Measurements from ENCODE around the gene TTC7B.

DNA sequence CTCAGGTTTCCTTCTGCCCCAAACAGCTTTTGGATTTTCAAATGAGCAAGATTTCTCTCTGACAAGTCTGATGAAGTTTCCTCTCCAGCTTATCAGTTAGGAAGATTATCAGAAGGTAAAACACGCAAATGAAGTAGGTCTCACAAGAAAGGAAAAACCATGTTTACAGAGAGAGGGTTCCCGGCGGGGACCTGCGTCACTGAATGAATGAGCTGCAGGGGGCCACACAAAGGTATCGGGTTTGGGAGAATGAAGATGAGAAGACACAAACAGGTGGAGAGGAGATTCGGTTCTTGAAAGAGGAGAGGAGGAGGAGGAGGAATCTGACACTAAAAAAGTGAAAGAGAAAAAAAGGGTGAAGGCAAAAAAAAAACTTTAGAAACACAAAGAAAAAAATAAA is 210.8 kb downstream of the TTC7B start:
- no peak for TF ChIP-seq EZH2 (IDR thresholded peaks at IDR 0.05; ENCODE audit: borderline replicate concordance, low read depth, low read length, severe bottlenecking)
- TF ChIP-seq, protein P1, sequence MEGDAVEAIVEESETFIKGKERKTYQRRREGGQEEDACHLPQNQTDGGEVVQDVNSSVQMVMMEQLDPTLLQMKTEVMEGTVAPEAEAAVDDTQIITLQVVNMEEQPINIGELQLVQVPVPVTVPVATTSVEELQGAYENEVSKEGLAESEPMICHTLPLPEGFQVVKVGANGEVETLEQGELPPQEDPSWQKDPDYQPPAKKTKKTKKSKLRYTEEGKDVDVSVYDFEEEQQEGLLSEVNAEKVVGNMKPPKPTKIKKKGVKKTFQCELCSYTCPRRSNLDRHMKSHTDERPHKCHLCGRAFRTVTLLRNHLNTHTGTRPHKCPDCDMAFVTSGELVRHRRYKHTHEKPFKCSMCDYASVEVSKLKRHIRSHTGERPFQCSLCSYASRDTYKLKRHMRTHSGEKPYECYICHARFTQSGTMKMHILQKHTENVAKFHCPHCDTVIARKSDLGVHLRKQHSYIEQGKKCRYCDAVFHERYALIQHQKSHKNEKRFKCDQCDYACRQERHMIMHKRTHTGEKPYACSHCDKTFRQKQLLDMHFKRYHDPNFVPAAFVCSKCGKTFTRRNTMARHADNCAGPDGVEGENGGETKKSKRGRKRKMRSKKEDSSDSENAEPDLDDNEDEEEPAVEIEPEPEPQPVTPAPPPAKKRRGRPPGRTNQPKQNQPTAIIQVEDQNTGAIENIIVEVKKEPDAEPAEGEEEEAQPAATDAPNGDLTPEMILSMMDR (IDR thresholded peaks at IDR 0.05; ENCODE audit: borderline replicate concordance, extremely low read depth, low read length, poor library complexity, severe bottlenecking): no peak
